ENCODE measurements around the gene GPR22.

Gene GPR22

GRCh38 chr7:107495516-107495915, 25.7 kb downstream of the GPR22 start:
- H3K9me3 ChIP-seq (ENCODE audit: insufficient read depth, low read length), result no peaks in the 10 kb centered on the region
- H3K4me2 ChIP-seq (ENCODE audit: low read length), result no peak overlapping the region
- H3K4me1 ChIP-seq (ENCODE audit: low read length), result no peaks in the 10 kb centered on the region
- H3K79me2 ChIP-seq (ENCODE audit: low read length), result no peaks in the 10 kb centered on the region
- no peak overlapping the region for H3K9ac ChIP-seq (ENCODE audit: low read length)
- H3K27ac ChIP-seq (ENCODE audit: low read length), result no peak overlapping the region
- no peak overlapping the region for H3K4me3 ChIP-seq (ENCODE audit: low read length)
- H3K27me3 ChIP-seq (ENCODE audit: low read depth, low read length), result no peaks in the 10 kb centered on the region
- no peak for TF ChIP-seq EZH2phosphoT487 (IDR thresholded peaks at IDR 0.05; ENCODE audit: low read depth)
- no peak for TF ChIP-seq CTCF (IDR thresholded peaks at IDR 0.05; ENCODE audit: low read depth, low read length)
- H4K20me1 ChIP-seq (ENCODE audit: insufficient read depth, low read length), result no peaks in the 10 kb centered on the region
- H2AFZ ChIP-seq (ENCODE audit: low read depth, low read length), result no peak overlapping the region
- no peaks in the 10 kb centered on the region for H3K36me3 ChIP-seq (replicated peaks; ENCODE audit: low read depth, low read length)

GRCh38 chr7:107499731-107500130, 29.9 kb downstream of the GPR22 start:
- Histone ChIP-seq H3K4me1 (ENCODE audit: low read length) (no peaks in the 10 kb centered on the region), H4K20me1 (ENCODE audit: insufficient read depth, low read length) (no peaks in the 10 kb centered on the region), H3K27me3 (ENCODE audit: low read depth, low read length) (no peaks in the 10 kb centered on the region), H3K4me2 (ENCODE audit: low read length) (no peak overlapping the region), H3K9me3 (ENCODE audit: insufficient read depth, low read length) (no peaks in the 10 kb centered on the region), H2AFZ (ENCODE audit: low read depth, low read length) (no peak overlapping the region), H3K36me3 (replicated peaks; ENCODE audit: low read depth, low read length) (no peaks in the 10 kb centered on the region), H3K79me2 (ENCODE audit: low read length) (no peaks in the 10 kb centered on the region), H3K4me3 (ENCODE audit: low read length) (no peak overlapping the region), H3K27ac (ENCODE audit: low read length) (no peak overlapping the region), H3K9ac (ENCODE audit: low read length) (no peak overlapping the region)
- TF ChIP-seq CTCF (IDR thresholded peaks at IDR 0.05; ENCODE audit: low read depth, low read length) (no peak), EZH2phosphoT487 (IDR thresholded peaks at IDR 0.05; ENCODE audit: low read depth) (no peak)

- no peak overlapping the region for H3K9ac ChIP-seq (ENCODE audit: low read length)
- H3K27ac ChIP-seq (ENCODE audit: low read length), result no peak overlapping the region
- TF ChIP-seq EZH2phosphoT487 (IDR thresholded peaks at IDR 0.05; ENCODE audit: low read depth) (no peak), CTCF (IDR thresholded peaks at IDR 0.05; ENCODE audit: low read depth, low read length) (peak; percentile 70)
- no peak overlapping the region for H2AFZ ChIP-seq (ENCODE audit: low read depth, low read length)
- H3K4me1 ChIP-seq (ENCODE audit: low read length), result no peaks in the 10 kb centered on the region
- H3K36me3 ChIP-seq (replicated peaks; ENCODE audit: low read depth, low read length), result no peaks in the 10 kb centered on the region
- no peaks in the 10 kb centered on the region for H3K79me2 ChIP-seq (ENCODE audit: low read length)
- no peaks in the 10 kb centered on the region for H3K27me3 ChIP-seq (ENCODE audit: low read depth, low read length)
- no peaks in the 10 kb centered on the region for H3K9me3 ChIP-seq (ENCODE audit: insufficient read depth, low read length)
- no peaks in the 10 kb centered on the region for H4K20me1 ChIP-seq (ENCODE audit: insufficient read depth, low read length)
- H3K4me3 ChIP-seq (ENCODE audit: low read length), result no peak overlapping the region
- H3K4me2 ChIP-seq (ENCODE audit: low read length), result no peak overlapping the region
These were observed 31.7 kb downstream of the GPR22 start for GRCh38 chr7:107501593-107501992.

- Histone ChIP-seq H3K9ac (ENCODE audit: low read length) (no peak overlapping the region), H3K4me2 (ENCODE audit: low read length) (no peak overlapping the region), H3K4me1 (ENCODE audit: low read length) (no peaks in the 10 kb centered on the region), H2AFZ (ENCODE audit: low read depth, low read length) (no peak overlapping the region), H3K79me2 (ENCODE audit: low read length) (no peaks in the 10 kb centered on the region), H3K27me3 (ENCODE audit: low read depth, low read length) (no peaks in the 10 kb centered on the region), H4K20me1 (ENCODE audit: insufficient read depth, low read length) (no peaks in the 10 kb centered on the region), H3K9me3 (ENCODE audit: insufficient read depth, low read length) (no peaks in the 10 kb centered on the region), H3K36me3 (replicated peaks; ENCODE audit: low read depth, low read length) (no peaks in the 10 kb centered on the region), H3K27ac (ENCODE audit: low read length) (no peak overlapping the region), H3K4me3 (ENCODE audit: low read length) (no peak overlapping the region)
- TF ChIP-seq EZH2phosphoT487 (IDR thresholded peaks at IDR 0.05; ENCODE audit: low read depth), result no peak
- no peak for TF ChIP-seq CTCF (IDR thresholded peaks at IDR 0.05; ENCODE audit: low read depth, low read length)
These were observed 32.3 kb downstream of the GPR22 start for GRCh38 chr7:107502154-107502553.

Measured in OCI-LY3 (cell line).